22Rv1 (cell line): ENCODE data around the gene FMN1.

Experiments
- ZFX ChIP-seq: fragments of 450-650 bp; IDR thresholded peaks from 2 replicates; pipeline ENCODE4 v1.6.1; 2017; ENCODE audit warnings: antibody characterized with exemption, borderline replicate concordance
- TF ChIP-seq, protein P1 (sequence below): fragments of 450-650 bp; IDR thresholded peaks from 2 replicates; pipeline ENCODE4 v1.5.1; 2017; ENCODE audit warnings: mild to moderate bottlenecking

DNA sequence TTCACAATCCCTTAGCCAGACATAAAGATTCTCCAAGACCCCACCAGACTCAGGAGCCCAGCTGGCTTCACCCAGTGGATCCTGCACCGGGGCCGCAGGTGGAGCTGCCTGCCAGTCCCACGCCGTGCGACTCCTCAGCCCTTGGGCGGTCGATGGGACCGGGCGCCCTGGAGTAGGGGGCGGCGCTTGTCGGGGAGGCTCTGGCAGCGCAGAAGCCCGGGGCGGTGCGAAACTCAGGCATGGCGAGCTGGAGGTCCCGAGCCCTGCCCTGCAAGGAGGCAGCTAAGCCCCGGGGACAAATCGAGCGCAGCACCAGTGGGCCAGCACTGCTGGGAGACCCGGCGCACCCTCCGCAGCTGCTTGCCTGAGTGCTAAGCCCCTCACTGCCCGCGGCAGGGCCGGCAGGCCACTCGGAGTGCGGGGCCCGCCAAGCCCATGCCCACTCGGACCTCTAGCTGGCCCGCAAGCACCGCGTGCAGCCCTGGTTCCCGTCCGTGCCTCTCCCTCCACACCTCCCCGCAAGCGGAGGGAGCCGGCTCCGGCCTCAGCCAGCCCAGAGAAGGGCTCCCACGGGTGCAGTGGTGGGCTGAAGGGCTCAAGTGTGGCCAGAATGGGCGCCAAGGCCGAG is 175.0 kb downstream of the FMN1 start:
- TF ChIP-seq, protein P1, sequence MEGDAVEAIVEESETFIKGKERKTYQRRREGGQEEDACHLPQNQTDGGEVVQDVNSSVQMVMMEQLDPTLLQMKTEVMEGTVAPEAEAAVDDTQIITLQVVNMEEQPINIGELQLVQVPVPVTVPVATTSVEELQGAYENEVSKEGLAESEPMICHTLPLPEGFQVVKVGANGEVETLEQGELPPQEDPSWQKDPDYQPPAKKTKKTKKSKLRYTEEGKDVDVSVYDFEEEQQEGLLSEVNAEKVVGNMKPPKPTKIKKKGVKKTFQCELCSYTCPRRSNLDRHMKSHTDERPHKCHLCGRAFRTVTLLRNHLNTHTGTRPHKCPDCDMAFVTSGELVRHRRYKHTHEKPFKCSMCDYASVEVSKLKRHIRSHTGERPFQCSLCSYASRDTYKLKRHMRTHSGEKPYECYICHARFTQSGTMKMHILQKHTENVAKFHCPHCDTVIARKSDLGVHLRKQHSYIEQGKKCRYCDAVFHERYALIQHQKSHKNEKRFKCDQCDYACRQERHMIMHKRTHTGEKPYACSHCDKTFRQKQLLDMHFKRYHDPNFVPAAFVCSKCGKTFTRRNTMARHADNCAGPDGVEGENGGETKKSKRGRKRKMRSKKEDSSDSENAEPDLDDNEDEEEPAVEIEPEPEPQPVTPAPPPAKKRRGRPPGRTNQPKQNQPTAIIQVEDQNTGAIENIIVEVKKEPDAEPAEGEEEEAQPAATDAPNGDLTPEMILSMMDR = no peak
- no peak for TF ChIP-seq ZFX
